Medulla oblongata (tissue), 1 donor: ENCODE measurements around the gene ANAPC7.
"Not testable (repeated sequence)": the region's sequence is repeated elsewhere in the genome, so short reads cannot be mapped to it uniquely, and the experiment has no call there.

Source experiments
- DNase-seq: peaks from one replicate; pipeline ENCODE4 v3.0.0-alpha.2; 2015; ENCODE audit errors: extremely low spot score

ANAPC7 gene

GRCh38 chr12:110403146-110403975 lies at the start of gene ANAPC7:
Gene ANAPC7, minus strand, starts transcription at chr12:110403708. Its CDS starts 81 bp downstream, at chr12:110403627.
- DNase-seq: peak; percentile 91

- DNase-seq: no peak
Measured at GRCh38 chr12:110451263-110451662, 47.8 kb upstream of the ANAPC7 start.

- DNase-seq: peak; percentile 96
Measured at GRCh38 chr12:110449799-110450497, 46.4 kb upstream of the ANAPC7 start, which contains the start of gene ARPC3. Gene ARPC3, minus strand, starts transcription at chr12:110450337. Its CDS starts 77 bp downstream, at chr12:110450260.

GRCh38 chr12:110444455-110444854 lies 40.9 kb upstream of the ANAPC7 start:
- no peak for DNase-seq

GRCh38 chr12:110436231-110436630 lies 32.7 kb upstream of the ANAPC7 start:
- no peak for DNase-seq

- no peak for DNase-seq
Measured at GRCh38 chr12:110431957-110432587, 28.6 kb upstream of the ANAPC7 start.

- DNase-seq: not testable (repeated sequence)
Measured at GRCh38 chr12:110429676-110430075, 26.2 kb upstream of the ANAPC7 start.

GRCh38 chr12:110426406-110426805 lies 22.9 kb upstream of the ANAPC7 start:
- no peak for DNase-seq

GRCh38 chr12:110424237-110424636 lies 20.7 kb upstream of the ANAPC7 start:
- no peak for DNase-seq

GRCh38 chr12:110421701-110422100 lies 18.2 kb upstream of the ANAPC7 start:
- DNase-seq: no peak

- no peak for DNase-seq
Measured at GRCh38 chr12:110421159-110421661, 17.7 kb upstream of the ANAPC7 start.

- DNase-seq: not testable (repeated sequence)
Measured at GRCh38 chr12:110420644-110421043, 17.1 kb upstream of the ANAPC7 start.

- not testable (repeated sequence) for DNase-seq
Measured at GRCh38 chr12:110417113-110417512, 13.6 kb upstream of the ANAPC7 start.

GRCh38 chr12:110410086-110410485 lies 6.6 kb upstream of the ANAPC7 start:
- DNase-seq: not testable (repeated sequence)

- DNase-seq: not testable (repeated sequence)
Measured at GRCh38 chr12:110405126-110405662, 1.7 kb upstream of the ANAPC7 start.

- peak; percentile 71 for DNase-seq
Measured at GRCh38 chr12:110403976-110404682, 621 bp upstream of the ANAPC7 start.

- no peak for DNase-seq
Measured at GRCh38 chr12:110382683-110383082, 20.8 kb downstream of the ANAPC7 start.

- no peak for DNase-seq
Measured at GRCh38 chr12:110379631-110380030, 23.9 kb downstream of the ANAPC7 start.

GRCh38 chr12:110379197-110379596 lies 24.3 kb downstream of the ANAPC7 start:
- DNase-seq: no peak

GRCh38 chr12:110378131-110378790 lies 25.2 kb downstream of the ANAPC7 start:
- not testable (repeated sequence) for DNase-seq
